GM23248 (cell line): Measurements from ENCODE around the gene LAMA2. TPM values are rescaled to one million over a fixed set of nuclear protein-coding genes. Genes with fewer than 3 reads are reported as not detected.

Experiments
- DNase-seq: peaks from one replicate; pipeline ENCODE4 v3.0.0-alpha.2; 2015
- H2AFZ ChIP-seq: fragments of 200-600 bp; sonication (generic); 2 replicates; pipeline ENCODE4 v1.6.1; 2016; ENCODE audit warnings: antibody characterized with exemption
- H3F3A ChIP-seq: fragments of 200-600 bp; sonication (generic); 2 replicates; pipeline ENCODE4 v1.6.1; 2016; ENCODE audit warnings: mild to moderate bottlenecking, antibody characterized with exemption, mixed run types; ENCODE audit not compliant: insufficient read depth
- H3K27ac ChIP-seq: fragments of 200-600 bp; sonication (generic); 2 replicates; pipeline ENCODE4 v1.5.1; 2016; ENCODE audit warnings: mild to moderate bottlenecking
- H3K27me3 ChIP-seq: fragments of 200-600 bp; sonication (generic); replicated peaks from 2 replicates; pipeline ENCODE4 v1.6.1; 2016; ENCODE audit warnings: mild to moderate bottlenecking; ENCODE audit not compliant: insufficient read depth
- H3K36me3 ChIP-seq: fragments of 200-600 bp; sonication (generic); 2 replicates; pipeline ENCODE4 v1.6.1; 2016; ENCODE audit warnings: low read depth, mild to moderate bottlenecking
- H3K4me1 ChIP-seq: fragments of 200-600 bp; sonication (generic); 2 replicates; pipeline ENCODE4 v1.6.1; 2016; ENCODE audit warnings: mild to moderate bottlenecking; ENCODE audit not compliant: insufficient read depth
- H3K4me2 ChIP-seq: fragments of 200-600 bp; sonication (generic); one replicate; pipeline ENCODE4 v1.6.1; 2016; ENCODE audit warnings: mild to moderate bottlenecking; ENCODE audit not compliant: unreplicated experiment
- H3K4me3 ChIP-seq: fragments of 200-600 bp; sonication (generic); 2 replicates; pipeline ENCODE4 v1.5.1; 2016; ENCODE audit warnings: mild to moderate bottlenecking
- H3K79me2 ChIP-seq: fragments of 200-600 bp; sonication (generic); 2 replicates; pipeline ENCODE4 v1.6.1; 2016; ENCODE audit warnings: mild to moderate bottlenecking; ENCODE audit not compliant: insufficient read depth
- H3K9ac ChIP-seq: fragments of 200-600 bp; sonication (generic); 2 replicates; pipeline ENCODE4 v1.6.1; 2016; ENCODE audit warnings: mild to moderate bottlenecking
- H3K9me2 ChIP-seq: fragments of 200-600 bp; sonication (generic); 2 replicates; pipeline ENCODE4 v1.6.1; 2016; ENCODE audit warnings: mixed run types, mild to moderate bottlenecking, moderate library complexity; ENCODE audit not compliant: insufficient read depth
- H3K9me3 ChIP-seq: fragments of 200-600 bp; sonication (generic); one replicate; pipeline ENCODE4 v1.6.1; 2017; ENCODE audit warnings: low read depth
- H4K20me1 ChIP-seq: fragments of 200-600 bp; sonication (generic); 2 replicates; pipeline ENCODE4 v1.6.0; 2016; ENCODE audit not compliant: insufficient read depth
- EZH2 ChIP-seq: fragments of 200-600 bp; sonication (generic); IDR thresholded peaks from 2 replicates; pipeline ENCODE4 v1.6.1; 2018; ENCODE audit warnings: antibody characterized with exemption, mild to moderate bottlenecking; ENCODE audit not compliant: insufficient read depth, poor library complexity, severe bottlenecking
- EZH2phosphoT487 ChIP-seq: fragments of 200-600 bp; sonication (generic); IDR thresholded peaks from 2 replicates; pipeline ENCODE4 v1.6.1; 2018; ENCODE audit warnings: antibody characterized with exemption, moderate library complexity, mild to moderate bottlenecking, low read depth; ENCODE audit not compliant: insufficient read depth
- WGBS, 2 experiments: methylation state at CpG; one replicate each; pipeline ENCODE4 v1.1.6; 2015 to 2017; ENCODE audit warnings: low lambda C conversion rate in 2 of 2, low coverage in 1 of 2; ENCODE audit errors: missing lambda C conversion rate in 2 of 2; 5-methylcytosine and 5-hydroxymethylcytosine counted together
- in situ Hi-C: fragments of 300-500 bp; cut with MboI; formaldehyde crosslinking; loops from 2 replicates; pipeline ENCODE4 v1.15.0; 2020
- polyA plus RNA-seq: library from polyadenylated mRNA; unstranded; fragments of >200 nt; fragmentation: Nextera tagmentation; extraction: Ambion mirVana; gene quantifications from 2 replicates; pipeline ENCODE4 v1.2.1, GENCODE V29; 2016
- total RNA-seq: library from RNA; depleted of rRNA; stranded (reverse); fragments of >200 nt; shearing (Covaris generic); gene quantifications from 2 replicates; pipeline ENCODE4 v1.2.3, GENCODE V29; 2014

Gene LAMA2
- total and polyA plus RNA-seq, 2 experiments from 2014 or later: 8.3 to 31.1 TPM

DNA sequence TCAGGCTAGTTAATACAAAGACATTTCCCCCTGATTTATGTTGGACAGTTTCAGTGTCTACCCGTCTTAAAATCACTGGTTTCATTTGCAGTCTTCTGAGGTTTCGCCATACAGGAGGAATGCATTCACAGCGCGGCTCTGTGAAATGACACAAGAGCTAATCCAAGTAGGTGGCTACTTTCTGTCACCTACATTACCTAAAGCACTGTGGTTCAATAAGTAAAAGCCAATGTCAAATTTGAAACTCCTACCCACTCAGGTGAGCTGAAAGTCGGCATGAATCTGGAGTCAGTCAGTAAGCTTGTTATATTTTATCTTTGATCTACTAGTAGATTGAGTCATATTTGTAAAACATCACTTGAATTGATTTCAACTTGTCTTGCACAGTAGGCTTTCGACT, 370.8 kb downstream of the LAMA2 start:
- Histone ChIP-seq H4K20me1 (no peaks in the 10 kb centered on the region), H3F3A (no peaks in the 10 kb centered on the region), H3K9me3 (no peaks in the 10 kb centered on the region), H3K4me1 (no peaks in the 10 kb centered on the region; the same call in 1 of the 2 replicates), H3K9ac (no peak overlapping the region), H3K4me3 (no peak overlapping the region), H3K36me3 (no peaks in the 10 kb centered on the region), H3K27me3 (no peaks in the 10 kb centered on the region), H3K9me2 (no peaks in the 10 kb centered on the region), H3K79me2 (no peaks in the 10 kb centered on the region), H2AFZ (no peak overlapping the region), H3K4me2 (no peak overlapping the region), H3K27ac (no peak overlapping the region)
- TF ChIP-seq EZH2phosphoT487 (no peak), EZH2 (no peak)
- WGBS, 2 experiments: 92 to 93% methylated on average over 6 of the region's 6 CpGs
- DNase-seq: no peak
- in situ Hi-C loops: no loop called here

DNA sequence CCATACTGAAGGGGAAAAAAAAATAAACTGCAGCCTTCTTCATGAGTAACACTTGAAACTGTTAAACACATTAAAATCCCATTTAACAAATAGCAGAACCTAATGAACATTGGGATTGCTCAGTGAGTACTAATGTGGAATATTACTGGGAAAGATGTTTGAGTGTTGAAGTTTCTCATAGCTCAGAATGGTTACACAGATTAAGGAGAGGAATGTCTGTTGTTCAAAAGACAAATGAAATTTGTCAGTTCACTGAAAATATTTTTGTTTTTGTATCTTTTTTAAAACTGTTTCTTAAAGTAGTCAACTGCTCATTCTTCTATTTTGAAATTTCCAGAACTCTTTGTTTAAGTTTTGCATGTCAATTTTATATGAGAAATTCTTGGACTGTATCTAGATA, 374.3 kb downstream of the LAMA2 start:
- Histone ChIP-seq H3K9ac (no peak overlapping the region), H3K4me1 (no peaks in the 10 kb centered on the region; the same call in 1 of the 2 replicates), H4K20me1 (no peaks in the 10 kb centered on the region), H3K9me2 (no peaks in the 10 kb centered on the region), H3K27ac (no peak overlapping the region), H3K9me3 (no peaks in the 10 kb centered on the region), H3K27me3 (no peaks in the 10 kb centered on the region), H2AFZ (no peak overlapping the region), H3F3A (no peaks in the 10 kb centered on the region), H3K79me2 (no peaks in the 10 kb centered on the region), H3K4me2 (no peak overlapping the region), H3K4me3 (no peak overlapping the region), H3K36me3 (no peaks in the 10 kb centered on the region)
- no peak for TF ChIP-seq EZH2phosphoT487
- no peak for TF ChIP-seq EZH2
- in situ Hi-C loops: no loop called here
- no peak for DNase-seq

DNA sequence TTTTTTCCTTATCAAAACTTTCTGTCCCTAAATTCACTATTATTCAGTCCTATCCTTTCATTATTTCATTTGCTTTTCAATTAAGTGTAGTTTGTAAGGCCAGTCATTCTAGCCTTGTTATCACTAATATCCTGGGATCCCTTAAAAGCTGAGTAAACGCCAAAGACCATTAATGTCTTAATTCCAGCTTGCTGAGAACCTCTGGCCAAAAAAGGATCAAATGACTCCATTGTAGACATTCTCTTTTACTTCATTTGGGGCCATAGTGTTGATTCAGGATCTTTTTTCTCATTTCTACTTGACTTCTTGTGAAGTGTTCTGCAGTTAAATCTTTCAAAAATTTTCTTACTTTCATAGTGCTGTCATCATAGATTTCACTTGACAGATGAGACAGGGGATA, 379.7 kb downstream of the LAMA2 start:
- no peak overlapping the region for H2AFZ ChIP-seq
- TF ChIP-seq EZH2phosphoT487 (no peak), EZH2 (no peak)
- H3K9me3 ChIP-seq: no peaks in the 10 kb centered on the region
- H3K4me1 ChIP-seq: peaks cover 10% of the 10 kb centered on the region
- H3K4me2 ChIP-seq: no peak overlapping the region
- H3K4me3 ChIP-seq: no peak overlapping the region
- no peak overlapping the region for H3K27ac ChIP-seq
- no peaks in the 10 kb centered on the region for H3K79me2 ChIP-seq
- WGBS, 2 experiments: 92 to 94% methylated on average over 1 of the region's 1 CpG
- no peak for DNase-seq
- H3F3A ChIP-seq: no peaks in the 10 kb centered on the region
- H4K20me1 ChIP-seq: no peaks in the 10 kb centered on the region
- no peak overlapping the region for H3K9ac ChIP-seq
- in situ Hi-C loops: no loop called here
- no peaks in the 10 kb centered on the region for H3K36me3 ChIP-seq
- H3K27me3 ChIP-seq: no peaks in the 10 kb centered on the region
- no peaks in the 10 kb centered on the region for H3K9me2 ChIP-seq

DNA sequence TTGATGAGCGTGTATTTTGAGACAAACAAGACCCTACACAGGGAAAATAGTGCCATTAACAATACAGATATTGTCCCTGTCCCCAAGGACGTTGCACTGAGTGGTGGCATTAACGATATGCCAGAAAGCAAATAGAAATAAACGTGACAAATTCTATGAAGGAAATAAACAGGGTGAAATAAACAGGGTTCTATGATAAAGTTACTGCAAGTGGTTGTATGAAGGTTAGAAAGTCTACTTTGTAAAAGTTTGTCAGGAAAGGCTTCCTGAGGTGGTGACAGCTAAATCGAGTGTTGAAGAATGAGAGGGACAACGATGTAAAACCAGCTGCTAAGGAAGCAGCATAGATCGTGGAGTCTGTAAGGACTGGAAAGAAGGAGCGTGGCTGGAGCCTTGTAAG, 380.2 kb downstream of the LAMA2 start:
- no peaks in the 10 kb centered on the region for H3F3A ChIP-seq
- H3K9me3 ChIP-seq: no peaks in the 10 kb centered on the region
- no peak overlapping the region for H2AFZ ChIP-seq
- TF ChIP-seq EZH2 (no peak), EZH2phosphoT487 (no peak)
- no peak overlapping the region for H3K27ac ChIP-seq
- in situ Hi-C loops: no loop called here
- no peak for DNase-seq
- H3K4me3 ChIP-seq: no peak overlapping the region
- 80 to 81% methylated on average over 8 of the region's 8 CpGs for WGBS, 2 experiments
- H3K4me1 ChIP-seq: peaks cover 10% of the 10 kb centered on the region
- no peaks in the 10 kb centered on the region for H3K79me2 ChIP-seq
- no peak overlapping the region for H3K4me2 ChIP-seq
- no peaks in the 10 kb centered on the region for H3K27me3 ChIP-seq
- H3K9ac ChIP-seq: no peak overlapping the region
- no peaks in the 10 kb centered on the region for H3K9me2 ChIP-seq
- H3K36me3 ChIP-seq: no peaks in the 10 kb centered on the region
- no peaks in the 10 kb centered on the region for H4K20me1 ChIP-seq

DNA sequence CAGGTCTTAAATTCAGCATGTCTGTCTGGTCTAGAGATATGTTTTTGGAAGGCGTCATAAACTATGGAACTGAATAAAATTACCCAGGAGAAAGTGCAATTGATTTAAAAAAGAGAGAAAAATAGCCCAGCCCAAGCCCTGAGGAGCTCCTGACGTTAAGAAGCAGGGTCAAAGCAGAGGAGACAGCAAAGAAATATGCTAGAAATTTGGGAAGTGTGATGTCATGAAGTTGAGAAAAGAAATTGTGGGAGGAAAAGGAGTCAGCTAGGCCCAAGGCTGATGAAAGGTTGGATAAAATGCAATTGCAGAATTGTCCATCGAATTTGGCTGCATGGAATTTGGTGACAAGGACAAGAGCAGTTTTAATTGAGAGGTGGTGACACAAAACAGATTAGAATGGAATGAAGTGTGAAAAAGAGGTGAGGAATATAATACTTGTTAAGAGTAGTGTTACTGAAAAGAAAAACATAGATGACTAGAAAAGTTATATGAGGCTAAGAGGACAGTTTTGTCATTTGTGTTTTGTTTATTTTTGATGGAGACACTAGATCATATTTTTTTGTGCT, 381.6 kb downstream of the LAMA2 start:
- no peaks in the 10 kb centered on the region for H3K36me3 ChIP-seq
- no peak overlapping the region for H3K27ac ChIP-seq
- no peaks in the 10 kb centered on the region for H3K9me2 ChIP-seq
- TF ChIP-seq EZH2 (no peak), EZH2phosphoT487 (no peak)
- H3K4me2 ChIP-seq: no peak overlapping the region
- H3K4me3 ChIP-seq: no peak overlapping the region
- in situ Hi-C loops: no loop called here
- H2AFZ ChIP-seq: peak overlapping the region; percentile 12; the same call in 1 of the 2 replicates
- no peaks in the 10 kb centered on the region for H3K79me2 ChIP-seq
- DNase-seq: peak; percentile 51
- H3K27me3 ChIP-seq: no peaks in the 10 kb centered on the region
- no peaks in the 10 kb centered on the region for H4K20me1 ChIP-seq
- H3F3A ChIP-seq: no peaks in the 10 kb centered on the region
- H3K9ac ChIP-seq: no peak overlapping the region
- peaks cover 10% of the 10 kb centered on the region for H3K4me1 ChIP-seq
- WGBS, 2 experiments: 71 to 77% methylated on average over 3 of the region's 3 CpGs
- H3K9me3 ChIP-seq: no peaks in the 10 kb centered on the region
